GM08714 (cell line): Measurements from ENCODE around the gene FAM169A.
"Not testable (repeated sequence)": the region's sequence is repeated elsewhere in the genome, so short reads cannot be mapped to it uniquely, and the experiment has no call there.

Experiments
- H3K4me3 ChIP-seq: fragments of 200-500 bp; sonication (Bioruptor generic); 2 replicates; pipeline ENCODE4 v1.5.1; 2014; ENCODE audit warnings: mild to moderate bottlenecking, low read length, inconsistent platforms
- ZNF274 ChIP-seq: IDR thresholded peaks from 2 replicates; pipeline ENCODE4 v1.6.1; 2012; ENCODE audit warnings: mild to moderate bottlenecking, low read depth, low read length

FAM169A gene

DNA sequence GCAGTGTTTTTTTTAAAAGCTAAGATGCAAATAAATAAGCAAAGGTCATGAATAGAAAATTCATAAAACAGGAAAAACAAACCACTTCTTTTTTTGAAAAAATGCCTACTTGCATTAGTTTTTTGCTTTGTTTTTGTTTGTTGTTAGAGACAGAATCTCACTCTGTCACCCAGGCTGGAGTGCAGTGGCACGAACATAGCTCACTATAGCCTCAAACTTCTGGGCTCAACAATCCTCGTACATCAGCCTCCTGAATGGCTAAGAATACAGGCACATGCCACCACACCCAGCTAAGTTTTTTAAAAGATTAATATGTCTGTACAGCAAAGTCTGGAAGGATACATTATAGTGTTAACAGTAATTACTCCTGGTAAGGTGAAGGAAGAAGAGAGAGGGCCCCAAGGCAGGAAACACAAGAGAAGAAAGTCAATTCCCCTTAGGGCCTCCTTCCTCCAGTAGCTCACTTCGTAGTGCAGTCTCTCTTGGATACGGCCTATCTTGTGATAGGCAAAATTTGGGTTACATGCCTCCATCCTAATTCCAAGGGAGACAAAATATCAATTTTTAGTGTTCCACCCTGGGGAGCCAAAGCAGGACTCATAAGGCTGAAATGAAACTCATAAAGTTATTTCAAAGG, 15.3 kb downstream of the FAM169A start:
- H3K4me3 ChIP-seq = no peak overlapping the region
- no peak for TF ChIP-seq ZNF274

DNA sequence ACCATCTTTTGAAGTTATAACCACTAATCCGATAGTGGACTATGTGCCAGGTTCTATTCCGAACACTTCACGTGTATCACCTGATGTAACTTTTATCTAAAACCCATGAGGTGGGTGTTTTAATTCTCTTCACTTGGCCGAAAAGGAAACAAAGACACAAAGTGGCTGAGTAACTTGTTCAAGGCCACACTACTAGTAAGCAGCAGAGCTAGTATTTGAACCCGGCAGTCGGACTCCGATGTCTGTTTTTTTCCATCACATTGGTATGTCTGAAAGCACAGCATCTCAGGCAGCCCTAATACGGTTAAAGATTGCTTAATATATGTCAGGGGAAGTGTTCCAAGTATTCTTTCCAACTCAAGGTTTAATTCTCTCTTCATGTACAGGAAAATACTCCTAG, 16.2 kb downstream of the FAM169A start:
- no peak for TF ChIP-seq ZNF274
- H3K4me3 ChIP-seq = no peak overlapping the region

DNA sequence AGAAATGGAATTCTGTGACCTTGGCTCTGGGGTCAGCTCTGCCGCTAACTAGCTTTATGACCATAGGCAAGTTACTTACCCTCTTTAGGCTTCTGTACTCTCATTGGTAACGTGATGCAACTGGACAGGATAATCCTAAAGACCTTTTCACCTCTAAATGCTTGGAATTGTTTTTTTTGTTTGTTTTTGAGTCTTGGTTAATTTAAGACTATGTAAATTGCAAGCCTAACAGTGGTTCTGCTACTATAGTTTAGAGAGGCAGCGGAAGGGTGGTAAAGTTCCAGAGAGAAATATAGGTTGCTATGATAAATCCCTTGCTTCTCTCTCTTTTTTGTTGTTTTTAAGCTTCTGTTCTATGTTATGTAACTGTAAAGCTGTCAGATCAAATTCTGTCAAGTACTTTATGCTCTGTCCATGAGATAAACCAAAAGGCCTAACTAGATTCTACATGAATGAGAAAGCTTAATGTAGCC, 17.6 kb downstream of the FAM169A start:
- no peak overlapping the region for H3K4me3 ChIP-seq
- TF ChIP-seq ZNF274 = no peak

DNA sequence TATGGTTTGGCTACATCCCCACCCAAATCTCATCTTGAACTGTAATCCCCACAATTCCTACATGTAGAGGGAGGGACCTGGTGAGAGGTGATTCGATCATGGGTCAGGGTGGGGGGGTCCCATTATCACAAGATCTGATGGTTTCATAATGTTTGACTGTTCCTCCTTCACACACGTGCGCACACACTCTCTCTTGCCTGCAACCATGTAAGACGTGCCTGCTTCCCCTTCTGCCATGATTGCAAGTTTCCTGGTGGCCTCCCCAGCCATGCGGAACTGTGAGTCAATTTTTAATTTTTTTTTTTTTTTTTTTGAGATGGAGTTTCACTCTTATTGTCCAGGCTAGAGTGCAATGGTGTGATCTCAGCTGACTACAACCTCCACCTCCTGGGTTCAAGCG, 27.0 kb downstream of the FAM169A start:
- TF ChIP-seq ZNF274 = no peak

DNA sequence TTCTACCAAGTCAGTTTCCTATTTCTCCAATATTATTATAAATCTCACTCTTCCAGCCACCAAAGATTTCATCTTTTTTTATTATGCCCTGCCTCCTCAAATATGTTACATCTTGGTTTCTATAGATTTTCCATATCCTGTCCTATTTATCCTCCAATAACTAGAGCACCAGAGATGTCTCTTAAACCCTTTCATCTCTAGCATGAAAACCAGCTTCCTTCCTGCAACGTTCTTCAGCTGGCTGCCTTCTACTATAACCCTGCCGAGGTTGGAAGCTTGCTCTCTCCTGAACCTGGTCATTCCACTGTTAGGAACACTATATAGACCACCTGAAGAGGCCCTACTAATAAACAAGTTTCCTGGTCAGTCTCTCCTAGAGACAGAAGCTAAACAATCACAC, 27.9 kb downstream of the FAM169A start:
- no peak overlapping the region for H3K4me3 ChIP-seq
- TF ChIP-seq ZNF274 = no peak

More for the DNA sequence above, 27.0 kb downstream of the FAM169A start:
- H3K4me3 ChIP-seq = no peak overlapping the region

DNA sequence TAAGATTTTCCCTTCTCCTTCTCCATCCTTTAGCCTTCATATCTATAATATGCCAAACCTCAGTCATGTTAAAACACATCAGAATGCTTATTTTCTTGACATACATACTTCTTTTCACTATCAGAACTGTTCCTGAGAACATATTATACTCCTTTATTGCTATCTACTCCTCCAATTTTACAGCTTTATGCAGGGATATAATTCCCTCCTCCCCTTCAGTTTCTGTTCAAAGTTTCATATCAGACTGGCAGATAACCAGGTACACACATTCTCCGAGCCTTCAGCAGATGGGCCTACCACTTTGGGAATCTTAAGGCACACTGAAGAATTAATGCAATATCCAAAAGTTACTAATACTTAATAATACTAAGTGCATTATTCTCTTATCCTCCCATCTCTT, 29.1 kb downstream of the FAM169A start:
- no peak for TF ChIP-seq ZNF274
- no peak overlapping the region for H3K4me3 ChIP-seq

DNA sequence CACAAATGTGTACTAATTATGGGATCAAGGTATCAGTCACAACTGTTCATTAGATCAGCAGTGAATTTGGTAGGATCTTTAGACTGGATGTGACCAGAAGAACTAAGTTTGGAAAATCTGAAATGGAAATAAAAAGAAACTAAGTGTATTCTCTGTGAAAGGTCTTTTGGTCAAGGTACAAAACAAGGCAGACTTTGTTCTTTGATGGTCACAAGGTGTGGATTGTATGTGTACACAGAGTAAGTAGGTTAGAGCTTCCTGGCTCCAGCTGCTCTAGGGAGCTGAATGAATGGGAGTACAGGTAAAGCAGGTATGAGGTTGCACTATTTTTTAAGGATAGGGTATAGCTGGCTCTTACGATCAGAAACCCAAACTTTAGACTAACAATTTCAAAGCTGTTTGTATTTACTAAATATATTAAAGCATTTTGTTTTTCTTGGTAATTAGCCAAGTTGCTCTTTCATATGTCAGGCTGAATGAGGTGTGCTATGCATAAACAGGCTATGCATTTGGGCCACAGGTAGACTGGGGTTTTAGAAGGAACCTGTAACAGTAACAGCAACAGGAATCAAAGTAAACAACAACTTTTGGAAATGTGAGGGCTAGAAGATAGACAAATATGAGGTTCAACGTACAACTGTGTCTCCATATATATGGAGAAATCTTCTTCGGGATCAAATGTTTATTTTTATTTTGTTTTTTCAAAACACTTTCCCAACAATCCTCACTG, 32.5 kb downstream of the FAM169A start:
- TF ChIP-seq ZNF274 = no peak
- no peak overlapping the region for H3K4me3 ChIP-seq

DNA sequence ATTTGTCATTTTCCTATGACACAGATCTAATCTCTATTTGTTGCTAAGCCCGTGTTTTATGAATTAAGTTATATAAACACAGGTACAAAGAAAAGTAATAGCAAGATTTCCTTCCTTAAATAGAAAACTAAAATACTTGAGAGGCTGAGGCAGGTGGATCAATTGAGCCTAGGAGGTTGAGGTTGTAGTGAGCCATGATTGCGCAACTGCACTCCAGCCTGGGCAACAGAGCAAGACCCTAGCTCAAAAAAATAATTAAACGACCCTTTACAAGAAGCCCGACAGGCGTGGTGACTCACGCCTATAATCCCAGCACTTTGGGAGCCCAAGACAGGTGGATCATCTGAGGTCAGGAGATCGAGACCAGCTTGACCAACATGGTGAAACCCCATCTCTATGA, 36.8 kb downstream of the FAM169A start:
- H3K4me3 ChIP-seq = no peak overlapping the region
- no peak for TF ChIP-seq ZNF274

DNA sequence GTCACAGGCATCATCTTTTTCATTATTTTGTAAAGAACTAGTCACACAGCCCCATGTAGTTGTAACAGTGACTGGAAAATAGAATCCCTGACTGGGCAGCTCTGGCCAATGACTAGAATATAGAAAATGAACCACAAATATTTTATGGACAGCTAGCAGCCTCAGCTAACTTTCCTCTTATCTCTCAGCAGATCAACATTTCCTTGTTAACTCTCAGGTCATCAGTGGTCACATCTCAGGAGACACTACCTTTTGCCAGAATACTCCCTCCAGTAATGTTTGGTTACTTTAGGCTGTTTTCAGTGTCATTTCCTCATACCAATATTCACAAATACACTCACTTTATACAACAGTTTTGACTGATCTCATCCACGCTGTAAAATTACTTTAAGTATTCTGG, 43.9 kb downstream of the FAM169A start:
- no peak for TF ChIP-seq ZNF274
- no peak overlapping the region for H3K4me3 ChIP-seq

DNA sequence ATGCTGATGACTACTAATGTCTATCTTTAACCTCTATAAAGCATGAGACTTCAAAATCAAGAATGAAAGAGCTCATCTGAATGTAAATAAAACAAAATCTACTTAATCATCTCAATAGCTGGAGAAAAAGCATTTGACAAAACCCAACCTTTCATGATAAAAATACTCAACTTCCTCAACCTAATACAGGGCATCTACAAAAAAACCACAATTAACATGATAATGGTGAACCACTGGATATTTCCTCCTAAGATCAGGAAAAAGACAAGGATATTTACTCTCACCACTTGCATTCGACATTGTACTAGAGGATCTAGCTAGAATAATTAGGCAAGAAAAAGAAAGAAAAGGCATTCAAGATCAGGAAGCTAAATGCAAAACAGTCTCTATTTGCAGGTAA, 49.3 kb downstream of the FAM169A start:
- no peak overlapping the region for H3K4me3 ChIP-seq
- TF ChIP-seq ZNF274 = no peak

DNA sequence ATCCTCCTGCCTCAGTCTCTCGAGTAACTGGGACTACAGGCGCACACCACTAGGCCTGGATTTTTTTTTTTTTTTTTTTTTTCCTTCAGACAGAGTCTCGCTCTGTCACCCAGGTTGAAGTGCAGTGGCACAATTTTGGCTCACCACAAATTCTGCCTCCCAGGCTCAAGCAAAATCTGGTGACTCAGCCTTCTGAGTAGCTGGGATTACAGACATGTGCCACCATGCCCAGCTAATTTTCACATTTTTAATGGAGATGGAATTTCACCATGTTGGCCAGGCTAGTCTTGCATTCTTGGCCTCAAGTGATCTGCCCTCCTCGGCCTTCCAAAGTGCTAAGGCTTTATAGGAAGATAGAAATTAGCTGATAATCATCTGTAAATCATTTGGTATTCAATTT, 55.3 kb downstream of the FAM169A start:
- no peak for TF ChIP-seq ZNF274
- no peak overlapping the region for H3K4me3 ChIP-seq

DNA sequence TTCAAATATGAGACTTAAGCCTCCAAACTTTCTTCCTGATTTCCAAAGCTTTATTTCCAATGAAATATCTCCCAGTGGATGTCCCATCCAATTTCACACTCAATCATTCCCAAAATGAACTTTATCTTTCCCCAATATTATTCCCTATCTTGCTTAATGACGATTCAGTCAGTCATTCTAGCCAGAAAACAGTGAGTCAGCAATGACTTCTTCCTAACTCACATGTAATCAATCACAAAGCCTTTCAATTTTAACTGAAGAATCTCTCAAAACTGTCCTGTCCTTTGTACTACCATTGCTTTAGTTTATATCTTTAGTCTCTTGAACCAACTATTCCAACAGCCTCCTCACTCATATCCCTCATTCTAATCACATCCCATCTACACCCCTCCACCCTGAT, 64.2 kb downstream of the FAM169A start:
- no peak overlapping the region for H3K4me3 ChIP-seq
- no peak for TF ChIP-seq ZNF274

DNA sequence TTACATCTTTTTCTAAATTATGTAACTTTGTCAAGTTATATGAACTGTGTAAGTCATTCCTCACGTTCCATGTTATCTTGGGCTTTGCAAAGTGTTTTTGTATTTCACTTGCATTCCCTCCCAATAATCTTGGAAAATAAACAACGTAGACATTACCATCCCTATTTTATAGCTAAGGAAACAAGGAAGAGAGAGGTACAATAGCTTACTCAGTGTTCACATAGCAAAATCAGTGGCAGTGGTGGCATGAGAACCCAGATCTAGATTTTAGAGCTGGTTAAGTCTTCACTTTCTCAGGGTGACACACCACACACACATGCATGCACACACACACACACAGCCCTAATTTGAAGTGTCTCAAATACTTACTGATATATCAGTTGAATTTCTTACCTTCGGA, 65.0 kb downstream of the FAM169A start:
- no peak for TF ChIP-seq ZNF274
- no peak overlapping the region for H3K4me3 ChIP-seq

DNA sequence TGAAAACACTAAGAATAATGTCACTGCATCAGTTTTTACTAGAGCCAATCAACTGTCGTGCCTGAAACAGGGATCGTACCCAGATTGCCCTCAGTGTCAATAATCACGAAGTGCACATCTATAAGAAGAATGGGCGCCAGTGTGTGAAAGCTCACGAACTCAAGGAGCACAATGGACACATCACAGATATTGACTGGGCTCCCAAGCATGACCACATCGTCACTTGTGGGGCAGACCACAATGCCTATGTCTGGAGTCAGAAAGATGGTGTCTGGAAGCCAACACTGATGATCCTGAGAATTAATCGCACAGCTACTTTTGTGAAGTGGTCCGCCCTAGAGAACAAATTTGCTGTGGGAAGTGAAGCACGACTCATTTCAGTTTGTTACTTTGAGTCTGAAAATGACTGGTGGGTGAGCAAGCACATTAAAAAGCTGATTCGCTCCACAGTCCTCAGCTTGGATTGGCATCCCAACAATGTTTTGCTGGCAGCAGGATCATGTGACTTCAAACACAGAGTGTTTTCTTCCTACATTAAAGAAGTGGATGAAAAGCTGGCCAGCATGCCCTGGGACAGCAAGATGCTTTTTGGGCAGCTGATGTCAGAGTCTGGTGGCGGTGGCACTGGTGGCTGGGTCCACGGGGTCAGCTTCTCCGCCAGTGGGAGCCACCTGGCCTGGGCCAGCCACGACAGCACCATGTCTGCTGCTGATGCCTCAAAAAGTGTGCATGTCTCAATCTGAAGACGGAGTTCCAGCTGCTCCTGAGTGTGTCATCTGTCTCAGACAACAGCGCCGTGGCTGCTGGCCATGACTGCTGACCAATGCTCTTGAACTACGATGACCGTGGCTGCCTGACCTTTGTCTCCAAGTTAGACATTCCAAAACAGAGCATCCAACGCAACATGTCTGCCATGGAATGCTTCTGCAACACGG, 66.9 kb downstream of the FAM169A start:
- no peak overlapping the region for H3K4me3 ChIP-seq
- no peak for TF ChIP-seq ZNF274

DNA sequence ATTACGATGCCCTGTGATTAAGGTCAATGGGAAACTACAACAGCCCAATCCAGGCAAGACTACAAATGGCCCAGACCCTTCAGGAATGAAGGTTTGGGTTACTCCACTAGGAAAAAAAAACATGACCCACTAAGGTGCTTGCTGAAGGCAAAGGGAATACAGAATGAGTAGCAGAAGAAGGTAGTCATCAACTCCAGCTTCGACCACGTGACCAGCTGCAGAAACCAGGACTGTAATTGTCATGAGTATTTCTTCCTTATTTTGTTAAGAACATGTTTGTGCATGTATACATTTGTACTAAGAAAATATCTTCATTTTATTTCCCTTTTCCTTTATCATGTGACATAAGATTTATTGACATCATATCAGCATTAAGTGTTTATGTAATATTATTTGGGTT, 74.5 kb downstream of the FAM169A start:
- not testable (repeated sequence) for H3K4me3 ChIP-seq
